Gastroesophageal sphincter (tissue), 2 donors: ENCODE data around the gene ATP6V0C.

ENCODE experiments used
- POLR2A ChIP-seq, 2 donors: fragments of 450-650 bp; IDR thresholded peaks; one replicate each; pipeline ENCODE4 v1.6.1; 2017; ENCODE audit warnings: antibody characterized with exemption in 2 of 2, mild to moderate bottlenecking in 2 of 2, moderate library complexity in 1 of 2
- POLR2AphosphoS5 ChIP-seq: sonication (generic); formaldehyde crosslinking; IDR thresholded peaks from one replicate; pipeline ENCODE4 v1.6.1; 2017; ENCODE audit warnings: antibody characterized with exemption

- TF ChIP-seq POLR2A (IDR thresholded peaks at IDR 0.05) (peak; percentile 48 to 50), POLR2AphosphoS5 (peak; percentile 26)
Measured at GRCh38 chr16:2537451-2538379, 24.0 kb downstream of the ATP6V0C start, which contains the start of gene PDPK1.
